NCI-H1092 treated with DMSO at 0.1 percent for 48 hours (cell line): Measurements from ENCODE around the gene ISCA2.

ENCODE experiments used
- DNase-seq: peaks from one replicate; lab custom pipeline; 2025; lab: John Stamatoyannopoulos, UW

ISCA2 gene

DNA sequence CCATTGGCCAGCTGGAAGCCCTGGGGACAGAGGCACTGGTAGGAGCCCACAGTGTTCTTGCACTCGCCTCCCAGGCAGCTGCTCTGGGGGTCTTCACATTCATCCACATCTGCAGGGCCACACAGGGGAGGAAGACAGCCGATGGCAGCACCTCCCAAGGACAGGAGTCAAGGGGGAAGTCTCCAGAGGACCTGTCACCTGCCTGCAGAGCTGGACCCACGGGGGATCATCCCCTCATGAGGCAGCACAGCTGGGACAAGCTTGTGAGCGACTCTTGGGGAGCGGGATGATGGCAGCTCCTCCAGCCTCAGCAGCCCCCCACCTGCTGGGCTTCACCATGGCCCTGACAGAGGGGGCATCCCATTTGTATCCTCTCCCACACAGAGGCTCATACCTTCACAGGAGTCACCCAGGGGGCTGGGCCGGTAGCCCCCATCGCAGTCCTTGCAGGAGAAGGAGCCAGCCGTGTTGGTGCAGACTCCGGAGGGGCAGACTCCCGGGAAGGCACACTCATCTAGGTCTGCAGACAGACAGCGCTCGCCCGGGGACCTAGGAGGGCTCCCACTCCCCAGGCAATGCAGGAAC is 15.4 kb downstream of the ISCA2 start:
- no peak for DNase-seq

DNA sequence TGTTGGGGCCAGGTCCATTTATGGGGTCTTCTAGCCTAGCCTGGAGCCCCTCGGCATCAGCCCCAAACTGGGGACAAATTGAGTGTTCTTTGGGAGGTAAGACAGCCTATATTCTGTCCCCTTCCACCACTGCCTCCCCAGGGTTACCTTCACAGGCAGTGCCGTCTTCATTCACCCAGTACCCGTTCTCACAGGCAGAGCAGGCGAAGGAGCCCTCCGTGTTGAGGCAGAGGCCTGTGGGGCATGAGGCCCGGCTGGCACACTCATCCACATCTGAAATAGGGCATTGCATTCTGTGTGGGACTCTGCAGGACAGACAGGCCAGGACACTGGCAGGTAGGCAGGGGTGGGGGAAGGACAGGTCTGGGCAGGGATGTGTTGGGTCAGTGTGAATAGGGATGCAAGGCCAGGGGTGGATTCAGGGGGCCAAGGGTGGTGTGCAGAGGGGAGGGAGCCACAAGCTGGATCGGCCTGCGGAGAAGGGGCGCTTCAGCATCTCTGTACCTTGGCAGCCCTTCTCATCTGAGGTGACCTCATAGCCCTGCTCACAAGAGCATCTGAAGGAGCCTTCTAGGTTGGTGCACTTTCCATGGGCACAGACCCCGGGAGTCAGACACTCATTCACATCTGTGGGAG is 16.1 kb downstream of the ISCA2 start:
- DNase-seq = no peak

DNA sequence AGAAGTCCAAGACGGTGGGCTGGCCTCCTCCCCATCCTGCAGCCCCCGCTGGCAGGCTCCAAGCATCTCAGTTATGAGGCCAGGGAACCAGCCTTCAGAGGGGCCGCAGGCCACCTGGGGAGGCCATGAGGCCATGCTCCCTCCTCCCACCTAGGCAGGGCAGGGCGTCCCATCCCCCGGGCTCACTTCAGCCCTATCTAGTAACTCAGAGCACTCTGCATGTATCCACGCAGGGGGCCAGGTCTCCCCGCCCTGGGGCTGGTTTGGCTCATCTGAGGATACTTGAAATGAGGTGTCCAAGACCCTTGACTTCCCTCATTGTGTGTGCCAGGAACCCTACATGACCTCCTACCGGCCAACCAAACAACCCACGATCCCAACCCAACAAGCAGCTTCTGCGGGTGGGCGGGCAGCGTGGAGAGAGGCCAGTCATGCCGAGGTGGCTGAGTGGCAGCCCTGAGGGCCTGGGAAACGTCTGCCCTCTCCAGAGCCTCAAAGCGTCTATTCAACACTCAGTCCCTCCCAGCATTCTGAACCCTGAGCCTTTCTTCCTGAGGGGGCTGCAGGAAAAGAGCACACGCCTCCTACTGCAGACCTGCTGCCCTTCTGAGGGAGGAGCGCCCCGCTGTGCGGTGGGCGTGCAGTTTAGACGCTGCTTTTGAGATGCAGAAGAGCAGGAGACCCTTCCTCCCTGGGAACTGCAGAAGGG is 16.8 kb downstream of the ISCA2 start:
- DNase-seq = no peak

DNA sequence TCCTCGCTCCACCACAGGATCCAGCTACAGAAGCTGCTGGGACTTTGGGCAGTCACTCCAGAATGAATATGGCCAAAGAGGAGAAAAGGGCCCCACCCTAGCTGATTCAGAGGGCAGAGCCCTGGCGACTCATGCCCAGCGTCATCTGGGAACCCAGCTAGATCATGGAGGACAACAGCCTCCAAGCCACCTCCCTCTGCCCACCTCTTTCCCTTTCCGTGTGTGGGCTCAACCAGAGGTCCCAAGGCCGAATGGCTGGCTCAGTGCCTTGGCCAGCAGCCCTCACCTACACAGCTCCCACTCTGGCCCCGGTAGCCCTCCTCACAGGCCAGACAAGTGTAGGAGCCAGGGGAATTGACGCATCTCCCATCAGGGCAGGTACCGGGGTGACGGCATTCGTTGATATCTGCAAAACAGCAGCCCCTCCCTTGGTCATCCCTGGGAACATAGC is 17.4 kb downstream of the ISCA2 start:
- DNase-seq = no peak

DNA sequence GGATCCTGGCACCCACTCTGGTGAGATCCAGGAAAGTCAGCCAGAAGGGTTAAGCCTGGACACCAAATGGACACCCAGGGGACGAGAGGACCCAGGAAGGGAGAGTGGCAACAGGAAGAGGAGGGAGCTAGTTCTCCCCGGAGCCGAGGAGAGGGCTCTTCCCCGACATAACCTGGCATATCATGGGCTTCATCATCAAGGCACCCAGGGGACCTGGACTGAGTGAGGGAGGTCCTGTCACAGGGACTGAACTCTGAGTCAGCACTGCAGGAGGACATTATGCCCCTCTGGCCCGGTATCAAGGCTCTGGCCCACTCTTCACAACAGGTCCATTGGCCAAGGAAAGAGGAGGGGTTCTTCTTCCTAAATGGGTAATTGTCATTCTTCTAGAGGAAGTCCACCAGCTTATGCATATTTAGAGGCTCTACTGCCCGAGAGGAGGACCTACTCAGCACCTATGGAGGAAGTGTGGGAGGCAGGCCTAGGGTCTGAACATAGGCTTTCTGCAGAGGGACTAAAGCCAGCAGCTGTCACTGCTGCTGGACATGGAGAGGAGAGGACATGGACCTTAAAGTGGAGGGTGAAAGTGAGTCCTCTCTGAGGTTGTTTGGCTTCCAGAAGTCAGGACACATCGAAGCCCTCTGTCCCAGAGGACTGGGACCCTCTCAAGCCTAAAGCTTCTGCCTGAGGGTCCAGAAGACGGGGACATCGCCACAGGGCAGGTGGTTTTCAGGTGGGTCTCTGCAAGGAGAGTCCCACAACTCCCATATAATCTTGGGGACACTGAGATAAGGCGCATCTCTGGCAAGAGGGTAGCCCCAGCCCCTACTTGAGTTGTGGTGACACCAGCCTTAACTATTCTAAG is 18.6 kb downstream of the ISCA2 start:
- DNase-seq = no peak

DNA sequence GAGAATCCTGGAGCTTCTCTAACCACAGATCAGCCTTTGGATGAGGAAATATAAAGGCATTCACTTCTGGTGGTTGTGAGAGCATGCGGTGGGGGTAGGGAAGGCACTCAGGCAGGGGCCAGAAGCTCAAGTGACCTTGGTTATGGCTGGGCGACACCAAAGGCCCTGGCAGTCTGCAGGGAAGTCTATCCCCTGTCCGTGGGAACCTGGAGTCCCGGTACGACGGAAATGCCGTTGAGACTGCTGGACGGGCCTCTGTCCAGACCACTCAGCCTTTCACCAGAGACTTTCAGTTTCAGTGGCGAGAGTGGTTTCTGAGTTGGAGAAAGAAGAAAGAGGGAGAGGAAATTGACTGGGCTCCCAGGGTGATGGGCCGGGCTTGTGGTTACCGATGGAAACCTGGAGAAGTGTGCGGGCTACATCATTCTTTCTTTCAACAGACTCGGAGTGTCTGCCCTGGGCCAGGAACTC is 20.9 kb downstream of the ISCA2 start:
- DNase-seq = no peak

DNA sequence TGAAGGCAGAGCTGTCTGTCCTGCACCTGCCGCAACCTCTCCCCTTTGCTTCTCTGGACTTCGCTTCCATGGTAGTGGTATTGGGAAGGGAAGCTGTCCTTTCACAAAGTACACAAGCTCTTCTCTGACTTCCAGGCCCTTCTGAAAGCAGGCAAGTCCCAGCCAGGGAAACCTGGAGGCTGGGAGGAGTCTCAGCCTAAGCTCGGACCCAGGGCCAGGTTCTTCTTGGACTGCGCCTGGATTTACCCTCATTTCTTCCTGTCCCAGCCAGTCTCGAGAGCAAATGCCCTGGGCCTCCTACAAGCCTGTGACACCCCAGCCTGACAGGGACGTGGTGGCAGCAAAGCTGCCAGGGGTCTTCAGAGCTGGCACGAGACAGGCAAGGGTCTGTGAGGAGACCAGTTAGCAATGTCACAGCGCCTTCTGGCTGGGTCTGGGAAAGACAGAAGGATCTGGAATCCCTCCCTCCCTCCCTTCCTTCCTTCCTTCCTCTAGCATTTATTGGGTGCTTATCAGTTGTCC is 22.4 kb downstream of the ISCA2 start:
- no peak for DNase-seq

DNA sequence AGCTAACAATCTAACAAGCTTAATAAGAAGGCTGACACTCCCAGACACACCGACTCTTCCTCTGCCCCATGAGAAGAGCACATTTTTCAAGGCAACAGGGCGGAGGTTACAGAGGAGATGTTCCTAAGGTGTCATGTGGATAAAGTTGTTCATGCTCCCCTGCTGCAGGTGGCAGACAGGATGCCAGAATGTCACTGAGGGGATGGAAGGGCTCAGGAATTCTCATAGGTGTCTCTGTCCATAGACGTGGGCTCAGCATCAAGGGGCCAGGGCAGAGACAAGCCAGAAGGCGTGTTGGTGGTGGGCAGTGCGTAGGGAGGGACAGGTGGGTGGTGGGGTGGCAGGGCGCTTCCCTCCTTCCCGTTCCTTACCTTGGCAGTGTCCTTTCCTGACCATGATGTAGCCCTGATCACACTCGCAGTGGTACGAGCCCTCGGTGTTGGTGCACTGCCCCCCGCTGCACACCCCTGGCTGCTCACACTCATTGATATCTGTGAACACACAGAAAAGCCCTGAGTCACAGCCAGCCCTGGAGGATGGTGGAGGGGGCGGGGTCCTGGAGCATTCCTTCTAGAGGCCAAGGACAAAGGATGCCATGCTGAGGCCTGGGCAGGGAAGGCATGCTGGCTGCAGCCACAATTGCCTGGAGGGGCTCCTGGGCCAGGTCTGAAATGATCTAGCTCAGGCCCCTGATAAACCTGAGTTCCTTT is 23.0 kb downstream of the ISCA2 start:
- DNase-seq = no peak

DNA sequence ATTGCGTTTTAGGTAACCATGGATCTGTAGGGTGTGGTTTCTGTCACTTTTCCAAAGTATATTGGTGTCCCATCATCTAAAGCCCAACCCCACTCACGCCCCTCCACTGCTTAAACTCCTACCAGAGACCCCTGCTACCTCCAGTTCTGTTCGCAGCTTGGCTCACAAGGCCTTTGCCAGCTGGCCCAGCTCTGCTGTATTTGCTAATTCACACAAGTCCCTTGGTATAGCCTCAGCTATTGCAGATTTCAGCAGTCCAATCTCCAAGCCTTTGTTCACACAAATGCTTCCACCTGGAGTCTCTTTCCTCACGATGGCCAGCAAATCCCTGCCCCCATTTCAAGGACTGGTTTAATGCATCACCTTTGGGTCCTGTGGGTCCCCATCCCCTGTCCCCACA is 24.2 kb downstream of the ISCA2 start:
- DNase-seq = no peak

DNA sequence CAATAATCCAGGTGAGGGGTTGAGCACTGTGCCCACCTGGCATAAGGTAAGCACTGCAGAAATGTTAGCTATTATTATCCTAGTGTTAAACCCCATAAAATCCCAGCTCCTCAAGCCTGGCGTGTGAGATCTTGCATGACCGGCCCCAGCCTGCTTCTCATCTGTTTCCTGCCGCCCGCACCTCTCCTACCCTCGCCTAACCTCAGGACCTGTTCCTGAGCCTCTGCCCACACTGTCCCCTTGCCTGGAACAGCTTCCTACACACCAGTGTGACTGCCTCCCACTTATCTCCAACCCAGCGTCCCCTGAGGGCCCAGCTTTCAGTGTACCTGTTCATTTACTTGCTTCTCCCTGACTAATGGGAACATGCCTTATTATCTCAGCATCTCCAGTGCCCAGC is 24.7 kb downstream of the ISCA2 start:
- DNase-seq = no peak

DNA sequence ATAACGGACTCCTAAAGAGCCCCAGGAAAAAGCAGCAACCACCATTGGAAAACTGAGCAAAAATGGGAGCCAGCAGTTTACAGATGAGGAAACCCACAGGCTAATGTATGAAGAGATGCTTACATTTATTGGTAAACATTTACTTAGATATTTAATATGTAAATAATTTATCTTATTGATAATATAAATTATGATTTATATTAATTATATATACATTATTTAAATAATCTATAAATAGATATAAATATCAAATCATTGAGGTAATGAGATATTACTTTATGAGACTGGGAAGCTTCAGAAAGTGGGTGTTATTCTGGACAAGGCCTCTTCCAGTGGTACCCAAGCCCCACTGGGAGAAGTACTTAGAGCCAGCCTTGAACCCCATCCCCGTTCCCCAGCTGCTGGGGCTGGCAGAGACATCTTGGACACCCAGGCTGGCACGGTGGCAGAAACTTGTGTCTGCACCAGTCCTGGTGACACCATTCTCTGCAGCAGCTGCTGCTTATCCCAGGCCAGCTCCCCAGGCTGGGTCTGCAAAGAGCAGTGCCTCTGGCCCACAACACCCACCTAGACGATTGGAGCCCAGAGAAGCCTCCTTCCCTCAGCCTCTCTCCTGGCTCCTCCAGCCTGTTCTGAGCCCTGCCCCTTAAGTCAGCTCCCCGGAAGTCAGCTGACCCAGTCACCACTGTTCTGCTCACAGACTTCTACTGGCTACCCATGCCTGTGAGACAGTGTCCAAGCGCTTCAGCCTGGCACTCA is 25.9 kb downstream of the ISCA2 start:
- DNase-seq = no peak

DNA sequence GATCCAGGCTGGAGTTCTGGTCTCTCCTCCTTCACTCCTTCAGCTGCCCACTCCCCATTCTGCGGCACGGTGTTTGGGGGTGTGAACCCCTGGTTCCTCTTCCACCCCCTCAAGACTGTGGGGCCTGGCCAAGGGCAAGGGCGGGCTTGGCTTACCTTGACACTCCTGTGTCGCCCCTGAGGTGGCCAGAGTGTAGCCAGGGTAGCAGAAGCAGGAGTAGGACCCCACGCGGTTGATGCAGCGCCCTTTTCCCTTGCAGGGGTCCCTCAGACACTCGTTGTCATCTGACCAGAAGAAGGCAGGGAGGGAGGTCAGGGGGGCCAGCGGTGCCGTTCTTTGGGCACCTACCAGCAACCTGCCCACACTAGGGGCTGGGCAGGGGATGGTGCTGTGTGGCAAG is 28.2 kb downstream of the ISCA2 start:
- DNase-seq = no peak

DNA sequence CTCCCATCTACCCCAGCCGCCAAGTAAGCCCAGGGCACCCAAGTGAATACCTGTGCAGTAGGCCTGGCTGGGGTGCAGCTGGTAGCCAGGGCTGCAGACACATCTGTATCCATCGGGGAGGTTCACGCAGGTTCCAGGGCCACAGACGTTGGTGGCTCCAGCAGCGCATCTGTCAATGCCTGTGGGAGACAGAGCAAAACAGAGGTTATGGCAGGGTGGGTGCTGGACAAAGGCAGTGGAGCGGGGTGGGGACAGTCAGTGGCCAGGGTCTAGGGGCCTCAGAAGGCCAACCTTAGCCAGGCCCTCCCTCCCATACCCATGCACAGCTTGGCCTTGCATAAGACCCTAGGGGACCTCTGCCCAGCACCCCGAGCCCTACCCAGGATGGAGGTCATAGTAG is 29.2 kb downstream of the ISCA2 start:
- no peak for DNase-seq

DNA sequence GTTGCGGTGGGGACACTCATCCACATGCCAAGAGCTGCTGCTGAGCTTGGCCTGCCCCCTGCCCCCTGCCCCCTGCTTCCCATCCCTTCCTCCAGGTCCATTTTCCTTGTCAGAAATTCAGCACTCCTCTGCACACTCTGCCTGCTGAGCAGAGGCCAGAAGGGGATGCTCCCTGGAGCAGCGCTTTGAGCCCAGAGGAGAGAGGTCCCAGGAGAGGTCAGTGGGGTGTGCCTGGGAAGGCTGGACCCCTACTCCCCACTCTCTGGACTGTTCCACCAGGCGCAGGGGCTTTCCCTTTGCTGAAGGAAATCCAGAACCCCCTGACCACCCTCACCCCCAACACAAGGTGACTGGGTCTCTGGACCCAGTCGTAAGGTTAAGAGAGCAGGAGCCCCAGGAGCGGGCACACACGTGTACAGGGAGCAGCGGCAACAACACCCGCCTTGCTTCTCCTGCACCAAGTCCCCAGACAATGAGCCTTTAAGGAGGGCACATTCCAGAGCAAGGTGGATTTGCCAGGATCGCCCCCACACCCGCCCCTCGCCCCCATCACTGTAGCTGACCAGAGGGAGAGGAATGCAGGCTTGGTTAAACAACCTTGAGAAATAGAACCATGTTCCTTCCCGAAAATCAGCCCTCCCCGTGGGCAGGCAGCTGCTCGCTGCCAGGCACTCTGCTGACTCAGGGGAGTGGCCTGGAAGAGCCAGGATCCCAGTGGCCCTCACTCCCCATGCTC is 30.7 kb downstream of the ISCA2 start:
- no peak for DNase-seq

DNA sequence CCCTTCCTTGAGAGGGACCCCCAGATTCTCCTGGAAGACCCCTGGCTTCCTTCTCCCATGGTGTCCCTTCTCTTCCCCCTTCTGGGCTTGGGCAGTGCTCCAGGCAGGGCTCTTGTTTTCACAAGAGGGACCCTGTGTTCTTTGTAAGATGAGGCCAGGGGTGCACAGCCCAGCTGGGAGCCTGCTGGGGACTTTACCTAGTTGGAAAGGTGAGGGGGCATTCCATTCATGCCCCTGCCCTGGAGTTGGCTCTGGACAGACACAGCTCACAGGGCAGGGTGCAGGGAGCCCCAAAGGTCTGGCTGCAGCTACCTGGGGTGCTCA is 31.2 kb downstream of the ISCA2 start:
- no peak for DNase-seq

DNA sequence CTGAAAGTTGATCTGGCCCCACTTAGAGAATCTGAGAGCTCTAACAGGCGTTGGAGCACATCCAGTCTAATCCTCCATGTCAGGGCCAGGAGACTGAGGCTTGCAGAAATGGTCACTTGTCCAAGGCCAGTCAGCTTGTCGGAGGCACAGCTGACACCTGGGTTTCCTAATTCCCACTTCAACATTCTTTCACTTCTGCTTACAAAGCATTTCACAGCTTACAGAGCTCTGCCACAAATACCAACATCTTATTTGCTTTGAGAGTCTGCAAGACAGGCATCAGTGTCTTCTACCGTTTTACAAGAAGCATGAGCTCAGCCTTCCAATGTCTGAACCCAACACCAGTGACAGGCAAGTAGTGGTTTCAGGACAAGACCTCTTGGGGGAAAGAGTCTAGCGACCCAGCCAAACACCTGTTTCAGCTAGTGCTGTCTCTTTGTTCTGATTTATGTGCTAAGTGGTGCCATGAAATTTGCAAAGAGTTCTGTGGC is 31.8 kb downstream of the ISCA2 start:
- DNase-seq = no peak

DNA sequence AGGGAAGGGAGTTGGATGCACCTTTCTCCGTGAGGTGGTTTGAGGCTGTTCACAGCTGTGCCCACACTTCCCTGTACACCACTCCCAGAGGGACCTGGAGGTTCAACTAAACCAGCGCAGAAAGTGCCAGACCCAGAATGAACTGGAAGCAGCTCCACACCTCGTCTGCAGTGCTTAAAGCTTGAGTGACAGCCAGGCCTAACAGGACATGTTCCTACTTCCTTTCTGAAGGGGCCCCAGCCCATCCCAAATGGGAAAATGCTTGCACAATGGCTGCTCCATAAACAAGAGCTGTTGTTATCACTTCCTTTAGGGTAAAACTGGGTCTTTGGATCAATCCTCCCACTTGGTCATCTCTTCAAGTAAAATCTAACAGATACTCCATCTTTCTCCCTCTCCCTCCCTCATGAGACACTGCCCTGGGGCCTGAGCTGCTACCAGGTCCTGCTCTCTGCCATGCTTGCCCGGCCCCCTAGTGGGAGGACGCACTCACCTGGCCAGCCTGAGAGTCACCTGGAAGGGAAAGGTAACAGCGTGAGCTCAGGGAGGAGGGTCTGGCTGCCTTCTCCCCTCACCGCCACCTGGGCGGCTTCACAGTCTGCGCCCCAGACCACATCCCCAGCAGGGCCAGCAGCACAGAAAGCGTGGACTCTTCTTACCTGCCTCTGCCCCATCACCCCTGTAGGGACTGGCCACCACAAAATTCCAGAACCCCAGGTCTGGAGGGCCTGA is 33.5 kb downstream of the ISCA2 start:
- no peak for DNase-seq

DNA sequence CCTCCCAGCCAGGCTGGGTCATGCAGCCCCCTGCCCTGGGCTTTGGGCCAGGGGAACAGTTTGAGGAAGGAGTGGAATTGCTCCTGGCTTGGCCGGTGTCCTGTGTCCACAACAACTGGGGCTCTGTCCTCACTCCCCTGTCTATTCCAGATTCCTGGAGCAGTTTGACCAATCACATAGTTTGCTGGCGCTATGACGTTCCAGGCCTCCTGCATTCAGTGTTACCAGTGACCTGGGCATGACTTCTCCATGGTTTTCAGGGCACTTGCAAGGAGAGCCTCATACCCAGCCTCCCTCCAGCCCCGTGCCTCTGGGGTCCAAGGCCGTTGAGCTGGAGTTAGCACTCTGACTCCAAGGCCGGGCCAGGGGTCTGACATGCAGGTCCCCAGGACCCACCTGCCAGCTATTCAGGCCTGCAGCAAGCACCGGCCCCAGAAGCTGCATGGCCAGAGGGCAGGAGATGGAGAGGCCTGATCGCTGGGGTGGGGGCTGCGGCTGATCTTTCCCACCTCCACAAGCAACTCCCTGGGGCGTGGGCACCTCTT is 34.2 kb downstream of the ISCA2 start:
- DNase-seq = no peak

DNA sequence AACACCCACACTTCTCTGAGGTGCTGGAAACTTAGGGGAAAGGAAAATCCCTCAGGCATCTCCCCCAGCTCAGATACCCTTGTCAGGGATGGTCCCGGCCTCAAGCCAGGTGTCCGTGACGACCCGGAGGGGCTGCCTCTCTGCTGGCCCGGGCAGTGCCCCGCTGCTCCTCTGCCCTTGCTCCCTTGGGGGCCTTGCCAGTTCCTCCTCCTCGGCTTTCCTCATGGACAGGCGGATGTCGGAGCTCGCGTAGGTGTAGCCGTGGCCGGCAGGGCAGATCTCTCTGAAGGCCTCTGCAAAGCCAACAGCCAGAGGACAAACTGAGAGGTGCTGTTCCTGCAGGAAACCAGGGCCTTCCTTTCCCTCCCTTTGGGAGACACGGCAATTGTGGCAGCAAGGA is 34.8 kb downstream of the ISCA2 start:
- DNase-seq = no peak
